ENCODE results near the gene IFRD2.
"Not testable (repeated sequence)": the region's sequence is repeated elsewhere in the genome, so short reads cannot be mapped to it uniquely, and the experiment has no call there.

IFRD2 gene

GRCh38 chr3:50324351-50325112 is 32.3 kb upstream of the IFRD2 start:
- DNase-seq (ENCODE audit: low read depth in 2 of 2), result peak; percentile 57 to 59

DNA sequence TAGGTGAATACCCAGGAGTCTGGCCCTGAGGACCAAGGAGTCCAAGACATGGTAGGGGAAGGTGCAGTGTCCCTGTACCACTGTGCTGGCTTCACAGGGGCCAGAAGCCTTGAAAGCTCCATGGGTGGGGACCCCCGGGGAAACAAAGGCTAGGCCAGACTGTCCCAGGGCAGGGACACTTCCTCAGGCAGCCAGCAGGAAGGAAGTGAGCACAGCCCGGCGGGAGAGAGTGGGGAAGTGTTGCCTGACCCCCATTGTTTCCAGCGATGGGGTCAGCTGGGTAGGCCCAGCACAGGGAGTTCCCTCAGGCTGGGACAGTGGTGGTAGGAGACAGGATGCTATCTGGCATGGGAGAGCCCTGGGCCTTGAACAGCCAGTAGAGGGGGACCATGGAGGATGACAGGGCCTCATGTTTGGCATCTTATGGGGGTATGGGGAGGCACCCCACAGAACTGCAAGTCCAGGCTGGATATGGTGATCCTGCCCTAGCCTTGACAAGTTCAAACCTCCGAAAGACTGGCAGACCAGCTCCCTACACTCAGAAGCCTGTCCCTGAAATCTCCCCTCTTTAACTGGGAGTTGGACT is 31.5 kb upstream of the IFRD2 start:
- DNase-seq (ENCODE audit: low read depth in 2 of 2), result no peak

DNA sequence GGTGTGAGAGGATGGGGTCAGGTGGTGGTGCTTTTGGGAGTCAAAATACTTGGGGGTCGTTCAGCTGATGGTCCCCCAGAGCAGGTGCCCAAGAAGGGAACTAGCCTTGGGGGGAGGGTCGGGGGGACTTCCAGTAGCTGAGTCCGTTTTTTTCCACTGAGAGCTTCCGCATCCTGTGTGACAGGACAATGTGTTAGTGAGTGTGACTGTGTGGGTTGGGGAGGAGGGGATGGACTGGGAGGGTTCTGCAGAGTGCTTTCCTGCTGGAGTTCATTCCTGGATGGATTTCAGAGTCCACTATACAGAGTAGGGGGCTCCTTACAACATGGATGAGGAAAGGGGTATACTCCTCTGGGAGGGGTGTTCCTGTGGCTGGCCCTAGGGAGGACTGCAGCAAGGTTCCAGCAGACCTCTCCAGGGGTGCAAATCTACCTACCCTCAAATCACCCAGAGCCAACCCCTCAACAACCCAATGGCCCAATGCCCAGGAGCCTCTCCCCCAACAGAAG is 30.9 kb upstream of the IFRD2 start:
- DNase-seq (ENCODE audit: low read depth in 2 of 2), result no peak

DNA sequence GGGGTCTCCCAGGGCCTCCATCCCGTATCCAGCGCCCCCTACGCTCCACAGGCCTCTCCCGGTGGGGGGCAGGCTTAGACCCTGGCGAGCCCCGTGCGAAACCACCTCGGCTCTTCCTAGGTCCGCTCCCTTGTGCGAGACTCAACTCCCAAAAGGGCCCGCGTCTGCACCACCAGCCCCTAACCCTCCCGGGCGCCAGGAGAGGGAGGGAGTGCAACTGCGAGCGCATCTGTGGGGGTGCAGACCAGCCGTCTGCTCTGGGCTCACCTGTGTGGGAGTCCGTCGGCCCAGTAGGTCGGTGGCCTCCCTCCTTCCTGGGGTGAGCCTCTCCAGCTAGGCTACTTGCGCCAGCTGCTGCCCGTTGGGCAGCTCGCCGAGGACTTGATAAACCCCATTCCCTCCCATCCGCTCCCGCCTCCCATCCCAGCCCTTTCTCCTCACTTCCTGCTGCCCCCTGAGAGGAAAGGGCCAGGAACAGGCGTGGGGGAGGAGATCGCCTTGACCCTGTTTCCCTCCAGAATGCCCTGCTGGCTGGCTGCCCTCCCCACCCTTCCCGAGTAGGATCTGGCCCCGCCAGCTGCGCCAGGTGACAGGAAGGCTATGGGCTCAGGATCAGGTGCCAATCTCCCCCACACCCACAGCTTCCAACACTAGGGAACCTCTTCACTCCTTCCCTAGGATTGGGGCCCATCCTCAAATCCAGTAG is 30.3 kb upstream of the IFRD2 start, which contains the start of gene HYAL2:
TSS of gene HYAL2 (minus strand) at position 360 of the 706 bp plus-strand sequence. CDS start 2,256 bp downstream, outside the sequence.
- DNase-seq (ENCODE audit: low read depth in 2 of 2), result no peak

DNA sequence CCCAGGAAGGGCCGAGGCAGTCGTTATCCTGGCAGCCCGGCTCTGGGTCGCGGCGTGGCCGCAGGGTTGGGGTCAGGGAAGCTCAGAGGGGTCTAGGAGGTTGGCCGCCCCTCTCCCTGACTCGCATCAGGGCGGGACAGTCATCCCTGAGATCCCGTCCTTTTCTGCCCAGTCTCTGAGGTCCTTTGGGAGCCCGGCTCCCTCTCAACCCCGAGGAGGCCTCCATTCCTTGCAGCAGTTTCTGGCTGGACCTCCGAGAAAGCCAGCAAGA is 29.8 kb upstream of the IFRD2 start:
- DNase-seq (ENCODE audit: low read depth in 2 of 2), result no peak

DNA sequence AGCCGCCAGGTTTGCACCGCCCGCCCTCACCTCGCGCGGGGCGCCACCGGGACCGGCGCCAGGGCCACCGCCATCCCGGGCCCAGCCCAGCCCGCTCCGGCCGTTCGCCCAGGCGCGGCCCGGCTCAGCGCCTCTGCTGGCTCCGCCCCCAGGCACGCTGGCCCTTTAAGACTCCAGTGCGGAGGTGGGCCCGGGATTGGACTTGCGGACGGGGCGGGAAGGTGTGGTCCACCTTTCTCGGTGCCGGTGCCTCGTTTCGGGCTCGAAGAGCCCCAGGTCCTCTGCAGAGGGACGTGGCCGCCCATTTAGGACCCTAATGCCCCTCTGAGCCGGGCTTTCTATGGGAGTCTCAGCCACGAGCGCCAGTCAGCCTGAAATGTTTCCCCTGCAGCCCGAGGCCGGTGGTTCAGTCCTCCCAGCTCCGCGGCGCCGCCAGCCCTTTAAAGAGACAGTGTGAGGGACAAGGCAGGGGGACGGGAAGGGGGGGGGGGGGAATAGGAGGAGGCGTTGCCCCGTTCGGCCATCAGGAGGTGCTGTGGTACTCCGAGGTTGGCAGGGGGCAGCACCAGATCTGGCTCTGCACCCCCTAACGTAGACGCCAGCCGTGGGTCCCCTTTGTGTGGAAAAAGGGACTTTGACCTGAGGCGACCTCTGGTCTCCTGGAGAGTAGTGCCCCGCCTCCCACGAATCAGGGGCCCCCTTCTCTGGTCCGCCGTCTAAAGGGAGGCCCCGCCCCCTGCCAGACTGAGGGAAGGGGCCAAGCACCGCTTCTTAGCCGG is 29.3 kb upstream of the IFRD2 start:
- peak; percentile 73 to 75 for DNase-seq (ENCODE audit: low read depth in 2 of 2)

DNA sequence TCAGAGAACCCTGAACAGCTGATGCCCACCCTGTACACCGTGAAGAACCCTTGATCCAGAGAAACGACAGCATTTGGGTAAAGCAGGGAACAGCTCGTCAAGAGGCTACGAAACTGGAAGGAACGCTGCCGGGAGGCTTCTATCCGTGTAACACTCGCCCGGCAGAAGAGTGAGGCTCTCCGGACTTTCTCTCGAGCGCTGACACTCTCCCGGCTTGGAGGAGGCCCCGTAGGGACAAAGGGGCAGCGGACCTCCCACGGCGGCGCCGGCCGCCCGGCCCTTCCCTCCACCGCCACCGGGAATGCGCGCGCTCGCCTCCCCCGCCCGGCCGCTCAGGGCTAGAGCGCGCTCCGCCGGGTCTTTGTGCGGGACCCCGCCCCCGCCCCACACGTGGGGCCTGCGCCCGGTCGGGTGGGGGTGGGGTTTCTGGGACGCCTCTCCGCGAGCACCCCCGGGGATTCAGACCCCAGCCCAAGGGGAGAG is 28.7 kb upstream of the IFRD2 start:
- DNase-seq (ENCODE audit: low read depth in 2 of 2), result peak; percentile 44 to 58

DNA sequence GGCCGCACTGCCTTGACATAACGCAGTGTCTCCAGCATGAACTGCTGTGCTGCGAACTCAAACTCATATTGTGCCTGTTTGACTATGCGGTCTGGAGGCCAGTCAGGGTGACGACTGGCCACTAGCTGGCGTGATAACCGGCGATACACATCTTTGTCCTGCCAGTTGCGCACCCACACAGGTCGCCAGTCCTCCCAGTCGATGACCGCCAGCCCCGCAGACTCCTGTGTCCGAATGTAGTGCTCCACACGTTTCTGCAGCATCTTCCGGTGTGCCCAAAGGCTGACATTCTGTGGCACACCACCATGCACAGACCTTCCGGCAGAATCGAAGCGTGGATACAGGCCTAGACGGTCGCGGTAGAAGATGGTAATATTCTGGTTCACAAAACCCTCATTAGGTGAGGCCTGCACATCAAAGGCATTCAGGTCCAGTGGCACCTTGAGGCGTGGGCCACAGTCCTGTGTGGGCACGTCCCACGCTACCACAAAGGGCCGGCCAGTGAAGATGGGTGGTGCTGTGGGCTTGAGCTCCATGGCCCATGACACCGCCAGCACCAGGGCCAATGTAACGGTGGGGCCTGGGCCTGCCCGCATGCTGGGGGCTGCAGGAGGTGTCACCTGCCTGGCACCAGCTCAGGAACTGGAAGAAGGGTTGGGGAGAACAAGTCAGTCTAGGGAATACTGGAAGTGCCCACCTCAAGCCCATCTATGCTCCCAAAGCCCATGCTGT is 27.8 kb upstream of the IFRD2 start:
- no peak for DNase-seq (ENCODE audit: low read depth in 2 of 2)

GRCh38 chr3:50319181-50319893 is 27.1 kb upstream of the IFRD2 start:
- no peak for DNase-seq (ENCODE audit: low read depth in 2 of 2)

DNA sequence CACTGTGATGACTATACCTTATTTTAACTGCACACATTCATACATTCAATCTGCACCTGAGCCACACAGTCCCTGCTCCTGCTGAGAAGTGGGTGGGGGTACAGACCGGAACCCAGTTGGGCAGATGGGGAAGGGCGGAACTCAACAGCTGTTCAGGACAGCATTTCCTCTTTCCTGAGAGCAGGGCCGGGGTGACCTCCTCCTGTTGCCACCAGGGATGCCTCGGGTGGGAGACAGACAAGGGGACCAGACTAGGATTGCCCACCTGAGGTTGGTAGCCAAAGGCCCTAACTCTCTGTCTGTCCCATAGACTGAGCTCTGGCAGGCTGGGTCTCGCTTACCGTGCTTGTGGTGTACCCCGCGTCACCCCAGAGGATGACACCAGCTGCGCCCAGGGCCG is 26.4 kb upstream of the IFRD2 start:
- no peak for DNase-seq (ENCODE audit: low read depth in 2 of 2)

- no peak for DNase-seq (ENCODE audit: low read depth in 2 of 2)
These were observed 25.9 kb upstream of the IFRD2 start for GRCh38 chr3:50318163-50318562.

DNA sequence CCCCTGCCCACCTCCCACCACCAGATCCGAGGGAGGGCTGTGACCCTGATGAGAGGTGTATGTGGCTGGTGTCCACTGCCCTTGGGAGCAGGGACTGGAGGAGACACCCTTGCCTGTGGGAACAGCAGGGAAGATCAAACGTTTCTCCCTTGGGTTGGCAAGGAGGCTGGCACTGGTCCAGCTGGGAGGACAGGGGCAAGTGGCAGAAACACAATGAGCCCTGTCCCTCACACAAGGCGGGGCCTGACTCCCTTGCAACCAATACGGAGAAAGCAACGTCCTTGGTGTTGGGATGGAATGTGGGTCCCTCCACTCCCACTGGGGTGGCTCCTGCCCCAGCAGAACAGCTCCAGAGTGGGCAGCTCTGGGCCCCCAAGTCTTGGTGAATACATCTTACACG is 25.1 kb upstream of the IFRD2 start:
- DNase-seq (ENCODE audit: low read depth in 2 of 2), result no peak

GRCh38 chr3:50316657-50317242 is 24.5 kb upstream of the IFRD2 start:
- peak; percentile 50 to 58 for DNase-seq (ENCODE audit: low read depth in 2 of 2)

- DNase-seq (ENCODE audit: low read depth in 2 of 2), result no peak
These were observed 22.6 kb upstream of the IFRD2 start for GRCh38 chr3:50314816-50315215.

DNA sequence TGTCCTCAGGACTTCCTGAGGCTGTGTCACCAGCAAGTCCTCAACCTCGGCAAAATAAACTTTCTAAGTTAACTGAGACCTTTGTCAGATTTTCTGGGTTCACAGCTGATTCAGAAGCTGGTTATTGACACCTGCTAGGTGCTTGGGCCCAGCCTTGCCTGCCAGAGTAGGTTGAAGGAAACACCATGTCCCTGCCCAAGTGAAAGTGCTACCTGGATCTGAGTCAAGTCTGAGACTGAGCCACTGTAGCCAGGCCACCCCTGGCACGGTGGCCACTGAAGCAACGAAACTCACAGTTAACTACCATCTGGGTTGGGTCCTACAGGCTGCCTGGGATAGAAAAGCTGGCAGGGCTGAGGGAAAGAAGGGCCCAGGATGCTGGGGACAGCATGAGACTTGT is 22.1 kb upstream of the IFRD2 start:
- no peak for DNase-seq (ENCODE audit: low read depth in 2 of 2)

- DNase-seq (ENCODE audit: low read depth in 2 of 2), result not testable (repeated sequence)
These were observed 19.8 kb upstream of the IFRD2 start for GRCh38 chr3:50312041-50312440.

DNA sequence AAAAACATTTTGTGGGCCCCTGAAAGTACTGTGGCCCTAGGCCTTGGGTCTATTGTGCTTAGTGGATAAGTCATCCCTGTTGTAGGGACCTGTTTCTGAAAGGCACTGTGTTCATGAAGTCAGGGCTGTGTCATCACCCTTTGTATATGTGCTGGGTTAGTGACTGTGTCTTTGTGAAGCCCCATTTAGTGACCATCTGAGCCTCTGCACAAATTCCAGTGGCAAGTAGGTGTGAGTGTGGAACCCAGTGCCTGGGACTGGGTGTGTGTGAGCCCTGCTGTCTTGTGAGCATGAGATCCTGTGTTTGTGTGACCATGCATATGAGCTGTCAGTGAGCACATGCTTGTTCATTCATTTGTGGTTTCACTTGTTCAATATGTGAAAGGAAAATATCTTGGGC is 12.4 kb upstream of the IFRD2 start:
- DNase-seq (ENCODE audit: low read depth in 2 of 2), result no peak

- no peak for DNase-seq (ENCODE audit: low read depth in 2 of 2)
These were observed 11.0 kb upstream of the IFRD2 start, which contains the start of gene HYAL1 for GRCh38 chr3:50303013-50303815. Gene HYAL1 (minus strand): TSS chr3:50303574. CDS start chr3:50302956, 618 bp downstream.

All from stimulated activated CD8-positive, alpha-beta memory T cell treated with anti-CD3 and anti-CD28 coated beads, Interleukin-2, amount 100 ng/mL, for 48 hours (primary cell).